SH-SY5Y (cell line): ENCODE measurements around the gene RAI1.

ENCODE experiments used
- GATA2 ChIP-seq: IDR thresholded peaks from 2 replicates; pipeline ENCODE4 v1.6.1; 2011; ENCODE audit warnings: mild to moderate bottlenecking, low read depth, low read length
- GATA3 ChIP-seq: IDR thresholded peaks from 2 replicates; pipeline ENCODE4 v1.6.1; 2011; ENCODE audit warnings: low read depth, mild to moderate bottlenecking, low read length, moderate library complexity

DNA sequence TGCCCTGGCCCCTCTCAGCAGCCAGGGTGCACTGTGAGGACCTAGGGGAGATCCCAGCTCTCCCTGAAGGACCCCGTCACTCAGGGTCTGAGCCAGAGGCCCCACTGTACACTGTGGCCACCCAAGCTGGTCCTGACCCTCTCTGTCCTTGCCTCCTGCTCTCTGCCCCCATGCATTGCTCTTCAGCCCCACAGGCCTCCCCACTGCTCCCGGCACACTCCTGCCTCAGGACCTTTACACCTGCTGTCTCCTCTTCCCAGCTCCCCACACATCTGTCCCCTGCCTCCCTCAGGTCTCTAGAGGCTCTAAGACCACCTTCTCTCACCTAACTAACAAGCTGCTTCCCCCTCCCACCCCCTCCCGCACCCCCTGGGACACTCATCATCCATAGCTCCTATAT lies 12.9 kb upstream of the RAI1 start:
- TF ChIP-seq GATA2: no peak
- no peak for TF ChIP-seq GATA3
